Stimulated activated CD8-positive, alpha-beta memory T cell treated with anti-CD3 and anti-CD28 coated beads, Interleukin-12 subunit alpha, Interleukin-12 subunit beta, amount 100 ng/mL, for 24 hours (primary cell): ENCODE results near the gene EEF1A2.

Experiments
- DNase-seq: peaks from one replicate; pipeline ENCODE4 v3.0.0-alpha.2; 2020; ENCODE audit errors: extremely low read depth

EEF1A2 gene

GRCh38 chr20:63452341-63452740 lies 46.5 kb downstream of the EEF1A2 start:
- DNase-seq, result no peak

- no peak for DNase-seq
These were observed 47.1 kb downstream of the EEF1A2 start for GRCh38 chr20:63451821-63452220.

GRCh38 chr20:63449796-63450730 lies 48.8 kb downstream of the EEF1A2 start:
- no peak for DNase-seq

- DNase-seq, result no peak
These were observed 49.9 kb downstream of the EEF1A2 start for GRCh38 chr20:63449025-63449424.

- no peak for DNase-seq
These were observed 50.9 kb downstream of the EEF1A2 start for GRCh38 chr20:63448031-63448430.

GRCh38 chr20:63447320-63447719 lies 51.6 kb downstream of the EEF1A2 start:
- DNase-seq, result no peak

- no peak for DNase-seq
These were observed 52.5 kb downstream of the EEF1A2 start for GRCh38 chr20:63446216-63447024.

GRCh38 chr20:63445075-63445734 lies 53.7 kb downstream of the EEF1A2 start:
- no peak for DNase-seq

GRCh38 chr20:63444548-63444947 lies 54.3 kb downstream of the EEF1A2 start:
- no peak for DNase-seq

GRCh38 chr20:63443606-63444395 lies 55.1 kb downstream of the EEF1A2 start:
- DNase-seq, result no peak

- DNase-seq, result no peak
These were observed 56.8 kb downstream of the EEF1A2 start for GRCh38 chr20:63442100-63442493.

- no peak for DNase-seq
These were observed 57.5 kb downstream of the EEF1A2 start for GRCh38 chr20:63441136-63442099.

GRCh38 chr20:63440366-63440955 lies 58.4 kb downstream of the EEF1A2 start:
- no peak for DNase-seq

GRCh38 chr20:63439866-63440265 lies 59.0 kb downstream of the EEF1A2 start:
- no peak for DNase-seq

- DNase-seq, result no peak
These were observed 60.8 kb downstream of the EEF1A2 start for GRCh38 chr20:63438121-63438520.
